ACC112 (cell line): ENCODE data around the gene RXFP2.
A peak's percentile ranks its signal among the peaks of the same experiment; 100 is the strongest.

Source experiments
- H2AFZ ChIP-seq: fragments of 200-600 bp; sonication (generic); one replicate; pipeline ENCODE4 v1.6.0; 2017; ENCODE audit warnings: antibody characterized with exemption, low read length; ENCODE audit not compliant: unreplicated experiment
- H3K27ac ChIP-seq: fragments of 200-600 bp; sonication (generic); 2 replicates; pipeline ENCODE4 v1.5.1; 2014; ENCODE audit warnings: low read depth, mild to moderate bottlenecking, antibody characterized with exemption, low read length, moderate library complexity
- H3K27me3 ChIP-seq: fragments of 200-600 bp; sonication (generic); 2 replicates; pipeline ENCODE4 v1.6.1; 2014; ENCODE audit warnings: mild to moderate bottlenecking, antibody characterized with exemption, low read length, moderate library complexity, mixed read lengths; ENCODE audit not compliant: insufficient read depth
- H3K36me3 ChIP-seq: fragments of 200-600 bp; sonication (generic); 2 replicates; pipeline ENCODE4 v1.6.1; 2016; ENCODE audit warnings: mild to moderate bottlenecking, antibody characterized with exemption, low read length, moderate library complexity, mixed read lengths; ENCODE audit not compliant: insufficient read depth
- H3K4me1 ChIP-seq: fragments of 200-600 bp; sonication (generic); one replicate; pipeline ENCODE4 v1.6.1; 2016; ENCODE audit warnings: low read length, mixed read lengths; ENCODE audit not compliant: insufficient read depth, unreplicated experiment, control insufficient read depth
- H3K4me3 ChIP-seq: fragments of 200-600 bp; sonication (generic); 2 replicates; pipeline ENCODE4 v1.5.1; 2014; ENCODE audit warnings: mild to moderate bottlenecking, low read depth, low read length
- H3K79me2 ChIP-seq: fragments of 200-600 bp; sonication (generic); one replicate; pipeline ENCODE4 v1.6.0; 2016; ENCODE audit warnings: low read length; ENCODE audit not compliant: control insufficient read depth, unreplicated experiment, insufficient read depth

RXFP2 gene, protein sequence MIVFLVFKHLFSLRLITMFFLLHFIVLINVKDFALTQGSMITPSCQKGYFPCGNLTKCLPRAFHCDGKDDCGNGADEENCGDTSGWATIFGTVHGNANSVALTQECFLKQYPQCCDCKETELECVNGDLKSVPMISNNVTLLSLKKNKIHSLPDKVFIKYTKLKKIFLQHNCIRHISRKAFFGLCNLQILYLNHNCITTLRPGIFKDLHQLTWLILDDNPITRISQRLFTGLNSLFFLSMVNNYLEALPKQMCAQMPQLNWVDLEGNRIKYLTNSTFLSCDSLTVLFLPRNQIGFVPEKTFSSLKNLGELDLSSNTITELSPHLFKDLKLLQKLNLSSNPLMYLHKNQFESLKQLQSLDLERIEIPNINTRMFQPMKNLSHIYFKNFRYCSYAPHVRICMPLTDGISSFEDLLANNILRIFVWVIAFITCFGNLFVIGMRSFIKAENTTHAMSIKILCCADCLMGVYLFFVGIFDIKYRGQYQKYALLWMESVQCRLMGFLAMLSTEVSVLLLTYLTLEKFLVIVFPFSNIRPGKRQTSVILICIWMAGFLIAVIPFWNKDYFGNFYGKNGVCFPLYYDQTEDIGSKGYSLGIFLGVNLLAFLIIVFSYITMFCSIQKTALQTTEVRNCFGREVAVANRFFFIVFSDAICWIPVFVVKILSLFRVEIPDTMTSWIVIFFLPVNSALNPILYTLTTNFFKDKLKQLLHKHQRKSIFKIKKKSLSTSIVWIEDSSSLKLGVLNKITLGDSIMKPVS

DNA sequence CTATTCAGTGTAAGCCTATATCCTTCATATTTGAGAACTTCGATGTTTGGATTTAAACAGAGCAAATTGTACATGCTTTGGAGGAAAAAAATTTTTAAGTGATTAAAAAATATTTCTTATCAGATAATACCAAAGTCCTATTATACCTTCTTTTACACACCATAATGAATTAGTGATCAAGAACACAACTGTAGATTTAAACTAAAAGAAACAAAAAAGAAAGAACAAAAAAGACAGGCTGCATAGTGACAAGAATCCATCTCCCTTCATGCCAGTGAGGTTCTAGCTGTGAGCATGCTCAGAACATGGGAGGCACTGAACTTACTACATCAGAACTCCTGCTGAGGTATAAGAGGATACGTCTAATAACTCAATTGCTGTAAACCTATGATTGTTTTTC lies at the start of gene RXFP2:
Gene RXFP2, plus strand, starts transcription at position 301 of the 400 bp plus-strand sequence. Its CDS starts 87 bp downstream, at position 388.
- H3K4me1 ChIP-seq = no peaks in the 10 kb centered on the region
- no peak within 1 kb of the TSS for H3K27ac ChIP-seq
- no peak within 1 kb of the TSS for H2AFZ ChIP-seq
- H3K4me3 ChIP-seq = no peak within 1 kb of the TSS
- H3K79me2 ChIP-seq = no peaks in the 10 kb centered on the region
- H3K27me3 ChIP-seq = no peaks in the 10 kb centered on the region
- H3K36me3 ChIP-seq = no peaks in the 10 kb centered on the region

DNA sequence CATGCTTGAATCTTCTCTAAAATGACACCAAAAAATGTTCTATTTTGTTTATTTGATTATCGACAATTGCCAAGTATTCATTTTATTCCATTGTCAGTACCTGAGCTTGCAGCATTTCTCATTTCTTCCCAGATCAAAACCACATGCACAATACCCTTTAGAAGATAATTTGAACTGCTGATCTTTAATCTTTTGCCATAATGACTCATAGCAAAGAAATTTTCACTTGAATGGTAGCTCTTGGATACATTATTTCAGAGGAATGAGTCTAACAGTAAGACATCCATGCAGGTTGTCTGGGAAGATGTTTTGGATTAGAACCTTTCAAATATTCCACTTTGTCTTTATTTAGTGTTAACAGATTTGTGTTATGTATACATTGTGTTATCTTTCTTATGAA lies 42.0 kb upstream of the RXFP2 start:
- Histone ChIP-seq H3K27ac (no peak overlapping the region), H3K4me1 (peaks cover 5% of the 10 kb centered on the region), H3K36me3 (no peaks in the 10 kb centered on the region), H3K27me3 (no peaks in the 10 kb centered on the region), H3K79me2 (no peaks in the 10 kb centered on the region), H2AFZ (no peak overlapping the region), H3K4me3 (no peak overlapping the region)

DNA sequence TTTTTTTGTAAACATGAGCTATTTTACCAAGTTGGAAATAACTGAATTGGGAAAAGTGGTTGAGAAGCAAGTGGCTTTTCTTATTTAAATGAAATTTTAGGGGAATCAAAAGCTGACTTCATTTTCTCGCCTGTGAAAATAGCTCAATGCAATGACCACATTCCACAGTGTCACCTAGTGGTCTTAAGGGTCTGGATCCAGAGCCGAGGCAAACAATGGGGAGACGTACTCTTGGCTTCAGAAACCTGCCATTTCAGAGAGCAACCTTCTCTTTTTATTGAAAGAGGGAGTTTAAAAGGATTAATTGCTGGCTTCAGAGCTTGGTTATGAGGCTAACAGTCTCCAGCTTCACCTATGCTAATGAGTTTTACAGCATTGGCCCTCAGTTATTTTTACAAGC lies 39.7 kb upstream of the RXFP2 start:
- no peak overlapping the region for H3K27ac ChIP-seq
- peaks cover 5% of the 10 kb centered on the region for H3K4me1 ChIP-seq
- H3K27me3 ChIP-seq = no peaks in the 10 kb centered on the region
- no peak overlapping the region for H2AFZ ChIP-seq
- H3K79me2 ChIP-seq = no peaks in the 10 kb centered on the region
- H3K36me3 ChIP-seq = no peaks in the 10 kb centered on the region
- no peak overlapping the region for H3K4me3 ChIP-seq

DNA sequence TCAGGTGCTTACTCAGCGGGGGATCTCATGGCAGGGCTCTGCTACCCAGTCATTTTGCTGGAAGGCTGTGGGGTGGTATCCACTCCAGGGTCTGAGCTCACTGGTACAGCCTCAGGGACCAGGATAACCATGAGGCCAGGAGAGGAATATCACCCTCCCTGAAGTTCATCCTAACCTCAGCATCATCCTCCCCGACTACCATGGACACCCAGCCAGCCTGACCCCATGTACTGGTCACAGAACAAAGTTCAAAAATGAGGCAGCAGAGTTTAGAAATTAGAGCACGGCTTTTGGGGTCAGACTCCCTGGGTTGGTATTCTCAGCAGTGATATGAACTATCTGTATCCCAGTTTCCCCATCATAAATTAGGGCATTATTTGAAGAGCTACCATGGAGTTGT lies 35.5 kb upstream of the RXFP2 start:
- no peak overlapping the region for H2AFZ ChIP-seq
- H3K4me1 ChIP-seq = no peaks in the 10 kb centered on the region

DNA sequence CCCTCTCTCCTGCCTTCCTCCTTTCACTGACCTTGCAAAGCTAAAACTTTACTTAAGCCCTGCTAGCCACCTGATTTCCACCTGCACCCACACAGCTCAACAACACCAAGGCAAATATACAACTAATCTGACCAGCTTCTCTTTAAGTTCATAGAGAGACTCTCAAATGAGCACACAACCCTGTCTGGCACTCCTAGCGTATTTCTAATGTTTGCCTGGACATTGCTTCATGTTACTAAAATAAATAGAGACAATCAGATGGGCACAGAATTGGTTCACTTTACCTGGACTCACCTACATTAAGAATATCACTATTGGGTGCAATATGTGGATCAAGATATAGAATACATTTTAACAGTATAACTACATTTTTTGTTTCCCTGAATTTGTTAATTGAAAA lies 33.2 kb upstream of the RXFP2 start:
- Histone ChIP-seq H3K4me1 (no peaks in the 10 kb centered on the region), H3K27ac (no peak overlapping the region), H3K4me3 (no peak overlapping the region), H3K27me3 (no peaks in the 10 kb centered on the region), H2AFZ (no peak overlapping the region), H3K79me2 (no peaks in the 10 kb centered on the region), H3K36me3 (no peaks in the 10 kb centered on the region)

More for the DNA sequence above, 35.5 kb upstream of the RXFP2 start:
- H3K36me3 ChIP-seq = no peaks in the 10 kb centered on the region
- no peaks in the 10 kb centered on the region for H3K27me3 ChIP-seq
- H3K79me2 ChIP-seq = no peaks in the 10 kb centered on the region
- no peak overlapping the region for H3K4me3 ChIP-seq
- no peak overlapping the region for H3K27ac ChIP-seq

DNA sequence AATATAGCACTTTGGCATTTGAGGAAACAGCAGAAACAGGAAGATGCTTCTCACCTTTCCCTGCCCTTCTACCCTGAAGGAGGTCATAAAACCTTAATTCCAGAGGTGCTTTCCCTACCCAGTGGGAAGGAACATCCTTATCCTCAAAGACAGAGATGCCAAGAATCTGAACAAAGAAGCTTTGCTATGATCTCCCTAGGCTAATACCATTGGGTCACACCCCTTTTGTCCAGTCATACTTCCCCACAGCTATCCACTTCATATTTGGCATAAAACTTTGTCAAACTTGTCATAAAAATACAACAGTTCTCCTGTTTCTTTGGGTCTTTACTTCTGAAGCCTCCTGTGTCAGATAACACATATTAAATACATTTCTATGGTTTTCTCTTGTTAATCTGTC lies 21.7 kb upstream of the RXFP2 start:
- H2AFZ ChIP-seq = no peak overlapping the region
- peaks cover 4% of the 10 kb centered on the region for H3K4me1 ChIP-seq
- no peak overlapping the region for H3K27ac ChIP-seq
- H3K36me3 ChIP-seq = no peaks in the 10 kb centered on the region
- H3K4me3 ChIP-seq = no peak overlapping the region
- no peaks in the 10 kb centered on the region for H3K27me3 ChIP-seq
- no peaks in the 10 kb centered on the region for H3K79me2 ChIP-seq

DNA sequence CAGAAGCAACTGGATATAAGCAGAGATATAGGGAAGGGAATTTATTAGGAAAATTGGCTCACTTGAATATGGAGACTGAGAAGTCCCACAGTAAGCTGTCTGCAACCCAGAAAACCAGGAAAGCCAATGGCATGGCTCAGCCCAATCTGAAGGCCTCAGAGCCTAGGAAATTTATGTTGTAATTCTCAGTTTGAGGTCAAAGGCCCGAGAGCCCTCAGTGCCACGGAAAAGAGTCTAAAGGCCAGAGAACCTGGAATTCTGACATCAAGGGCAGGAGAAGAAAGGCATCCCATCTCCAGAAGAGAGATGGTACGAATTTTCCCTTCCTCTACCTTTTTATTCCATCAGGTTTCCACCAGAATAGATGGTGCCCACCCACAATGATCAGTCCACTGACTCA lies 20.1 kb upstream of the RXFP2 start:
- Histone ChIP-seq H3K36me3 (no peaks in the 10 kb centered on the region), H2AFZ (no peak overlapping the region), H3K4me3 (no peak overlapping the region)

DNA sequence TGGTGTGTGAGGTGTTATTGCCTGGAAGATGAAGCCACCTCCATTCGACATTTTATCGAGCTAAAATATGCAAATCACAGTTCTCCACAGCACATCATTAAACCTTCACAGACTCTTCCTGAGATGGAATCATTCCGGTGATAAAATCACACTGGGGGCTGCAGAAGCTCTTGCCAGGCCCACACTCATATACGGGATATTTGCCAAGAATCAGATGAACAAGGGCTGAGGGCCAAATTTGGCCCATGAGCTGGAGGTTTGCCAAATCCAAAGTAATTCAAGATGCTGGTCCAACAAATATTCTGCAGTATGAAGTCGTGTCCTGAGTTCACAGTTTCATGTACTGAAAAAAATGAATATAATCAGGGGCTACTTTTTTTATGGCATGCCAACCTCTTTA lies 16.7 kb upstream of the RXFP2 start:
- peaks cover 8% of the 10 kb centered on the region for H3K4me1 ChIP-seq
- no peak overlapping the region for H3K27ac ChIP-seq
- no peak overlapping the region for H3K4me3 ChIP-seq
- peak overlapping the region; percentile 64 for H2AFZ ChIP-seq
- H3K36me3 ChIP-seq = no peaks in the 10 kb centered on the region
- no peaks in the 10 kb centered on the region for H3K79me2 ChIP-seq
- no peaks in the 10 kb centered on the region for H3K27me3 ChIP-seq

More for the DNA sequence above, 20.1 kb upstream of the RXFP2 start:
- Histone ChIP-seq H3K79me2 (no peaks in the 10 kb centered on the region), H3K4me1 (peaks cover 8% of the 10 kb centered on the region), H3K27ac (no peak overlapping the region), H3K27me3 (no peaks in the 10 kb centered on the region)

DNA sequence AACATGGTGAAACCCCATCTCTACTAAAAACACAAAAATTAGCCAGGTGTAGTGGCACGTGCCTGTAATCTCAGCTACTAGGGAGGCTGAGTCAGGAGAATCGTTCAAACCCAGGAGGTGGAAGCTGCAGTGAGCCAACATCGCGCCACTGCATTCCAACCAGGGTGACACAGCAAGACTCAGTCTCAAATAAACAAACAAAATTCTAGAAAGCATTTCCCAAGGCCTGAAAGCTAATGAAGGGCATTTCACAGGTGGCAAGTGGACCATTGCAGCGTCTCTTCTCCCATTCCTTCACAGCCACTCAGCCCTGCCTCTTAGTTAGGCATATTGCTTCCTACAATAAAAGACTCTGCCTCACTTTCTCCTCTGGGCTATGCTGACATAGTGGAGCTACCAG lies 13.5 kb upstream of the RXFP2 start:
- no peak overlapping the region for H3K27ac ChIP-seq
- H3K36me3 ChIP-seq = no peaks in the 10 kb centered on the region
- no peaks in the 10 kb centered on the region for H3K27me3 ChIP-seq
- no peak overlapping the region for H3K4me3 ChIP-seq
- H3K79me2 ChIP-seq = no peaks in the 10 kb centered on the region
- H2AFZ ChIP-seq = no peak overlapping the region
- H3K4me1 ChIP-seq = peaks cover 8% of the 10 kb centered on the region

DNA sequence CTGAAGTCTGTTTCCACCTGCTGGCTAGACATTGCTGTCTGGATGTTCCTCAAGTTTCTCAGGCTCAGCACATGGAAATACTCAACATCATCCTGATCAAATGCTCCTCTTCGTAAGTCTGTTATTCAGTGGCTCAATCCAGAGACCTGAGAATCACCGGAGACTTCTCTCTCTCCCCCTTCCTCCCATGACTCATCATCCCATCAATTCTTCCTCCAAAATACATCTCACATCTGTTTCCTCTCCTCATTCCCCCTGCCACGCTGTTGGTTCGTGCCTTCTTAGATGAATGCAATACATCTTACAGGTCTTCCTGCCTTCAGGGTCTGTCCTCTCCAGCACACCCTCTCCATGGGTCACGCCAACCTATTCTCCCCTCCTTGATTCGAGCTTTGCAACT lies 7.4 kb upstream of the RXFP2 start:
- no peak overlapping the region for H3K4me3 ChIP-seq
- H3K27me3 ChIP-seq = no peaks in the 10 kb centered on the region
- no peaks in the 10 kb centered on the region for H3K4me1 ChIP-seq
- H3K36me3 ChIP-seq = no peaks in the 10 kb centered on the region
- no peak overlapping the region for H2AFZ ChIP-seq
- H3K79me2 ChIP-seq = no peaks in the 10 kb centered on the region
- H3K27ac ChIP-seq = no peak overlapping the region

DNA sequence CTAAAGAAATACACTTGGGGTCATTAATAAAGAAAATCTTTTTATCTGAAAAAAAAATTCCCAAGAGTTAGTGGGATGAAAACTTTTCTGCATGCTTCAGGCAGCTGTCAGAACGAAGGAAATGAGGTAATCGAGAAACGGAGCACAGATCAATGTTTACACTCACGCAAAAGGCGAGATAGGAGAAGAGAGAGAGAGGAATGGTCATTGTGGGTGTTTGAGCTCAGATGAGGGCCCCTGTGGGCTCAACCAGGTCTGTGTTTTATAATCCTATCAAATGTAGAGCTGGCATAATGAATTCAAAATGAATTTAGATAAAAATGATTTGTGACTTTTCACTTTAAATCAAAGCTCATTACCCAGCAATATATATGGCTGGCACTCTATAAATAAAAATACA lies 6.3 kb upstream of the RXFP2 start:
- H3K4me1 ChIP-seq = no peaks in the 10 kb centered on the region
- H3K4me3 ChIP-seq = no peak overlapping the region
- H2AFZ ChIP-seq = no peak overlapping the region
- H3K27ac ChIP-seq = no peak overlapping the region
- H3K79me2 ChIP-seq = no peaks in the 10 kb centered on the region
- H3K36me3 ChIP-seq = no peaks in the 10 kb centered on the region
- H3K27me3 ChIP-seq = no peaks in the 10 kb centered on the region
